Measurements from ENCODE around the gene SATB2.

Gene SATB2

DNA sequence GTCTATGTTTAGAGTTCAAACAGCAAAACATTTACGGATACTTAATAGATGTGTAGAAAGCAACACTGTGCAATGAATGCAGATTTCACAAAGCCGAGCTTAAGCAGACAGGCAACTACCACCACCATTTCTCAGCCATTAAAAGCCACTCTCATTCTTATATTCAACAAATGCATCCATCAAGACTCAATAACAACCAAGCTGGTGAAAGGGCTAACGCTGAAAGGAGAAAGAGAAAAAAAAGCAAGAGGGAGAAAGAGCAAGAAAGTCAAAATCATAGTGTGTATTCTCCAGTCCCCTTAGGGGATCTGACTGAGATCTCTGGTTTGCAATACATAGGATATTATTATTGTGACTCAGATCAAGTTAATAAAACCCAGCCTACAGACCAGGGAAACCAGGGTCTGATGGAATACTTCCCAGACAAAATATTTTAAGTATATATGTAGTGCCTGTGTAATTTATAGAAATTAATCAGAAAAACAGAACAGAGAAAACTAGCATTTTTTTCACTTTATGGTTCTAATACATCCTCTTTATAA, 14.1 kb downstream of the SATB2 start:
- Histone ChIP-seq H3K9me3 (ENCODE audit: control insufficient read depth in 1 of 2, low read length in 2 of 2) (no peaks in the 10 kb centered on the region), H3K27ac (ENCODE audit: low read length) (no peak overlapping the region), H3K4me1 (ENCODE audit: control insufficient read depth in 1 of 2, insufficient read depth in 2 of 2, low read length in 2 of 2) (no peaks in the 10 kb centered on the region), H3K36me3 (ENCODE audit: control insufficient read depth in 1 of 2, insufficient read depth in 2 of 2, low read length in 2 of 2) (no peaks in the 10 kb centered on the region), H3K4me3 (ENCODE audit: low read depth in 1 of 2, low read length in 2 of 2) (no peak overlapping the region), H3K27me3 (ENCODE audit: low read depth, low read length) (no peaks in the 10 kb centered on the region)

DNA sequence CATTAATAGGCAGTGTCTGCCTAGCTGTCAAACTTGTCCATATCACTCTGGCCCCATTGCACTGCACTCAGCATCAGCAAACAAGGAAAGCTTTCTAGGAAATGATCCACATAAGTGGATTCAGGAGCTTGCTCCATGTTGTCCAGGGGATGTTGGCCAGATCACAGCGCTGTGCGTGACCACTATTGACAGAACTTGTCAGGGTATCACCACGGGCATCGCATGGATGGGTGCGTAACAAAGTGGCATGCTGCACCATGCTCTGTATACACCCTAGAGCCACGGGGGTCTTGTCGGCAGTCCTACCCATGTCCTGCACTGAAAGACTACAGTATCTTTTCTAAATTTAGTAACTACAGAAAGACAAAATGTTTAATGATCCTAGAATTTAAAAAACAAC, 15.6 kb downstream of the SATB2 start:
- H3K9me3 ChIP-seq (ENCODE audit: control insufficient read depth in 1 of 2, low read length in 2 of 2), result no peaks in the 10 kb centered on the region
- no peaks in the 10 kb centered on the region for H3K4me1 ChIP-seq (ENCODE audit: control insufficient read depth in 1 of 2, insufficient read depth in 2 of 2, low read length in 2 of 2)
- H3K27me3 ChIP-seq (ENCODE audit: low read depth, low read length), result no peaks in the 10 kb centered on the region
- H3K4me3 ChIP-seq (ENCODE audit: low read depth in 1 of 2, low read length in 2 of 2), result no peak overlapping the region
- H3K27ac ChIP-seq (ENCODE audit: low read length), result no peak overlapping the region
- no peaks in the 10 kb centered on the region for H3K36me3 ChIP-seq (ENCODE audit: control insufficient read depth in 1 of 2, insufficient read depth in 2 of 2, low read length in 2 of 2)

DNA sequence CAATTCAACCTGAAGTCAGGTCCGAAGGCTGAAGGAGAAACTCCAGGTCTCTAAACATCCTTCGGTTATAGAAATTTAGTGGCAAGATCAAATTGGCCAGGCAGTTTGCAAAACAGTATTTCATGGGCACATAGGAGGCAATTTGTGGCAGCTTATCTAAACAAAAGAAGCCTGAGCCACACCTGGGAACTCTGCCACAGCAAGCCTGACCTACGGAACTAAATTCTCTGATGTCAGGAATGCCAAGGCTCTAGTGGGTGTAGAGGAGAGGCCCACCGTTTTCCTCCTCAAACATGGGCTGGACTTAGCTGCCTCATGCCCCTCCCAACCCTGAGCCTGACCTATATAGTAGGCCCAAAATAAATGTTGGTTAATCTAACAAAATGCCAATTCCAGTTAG, 16.0 kb downstream of the SATB2 start:
- Histone ChIP-seq H3K9me3 (ENCODE audit: control insufficient read depth in 1 of 2, low read length in 2 of 2) (no peaks in the 10 kb centered on the region), H3K27ac (ENCODE audit: low read length) (no peak overlapping the region), H3K4me3 (ENCODE audit: low read depth in 1 of 2, low read length in 2 of 2) (no peak overlapping the region), H3K4me1 (ENCODE audit: control insufficient read depth in 1 of 2, insufficient read depth in 2 of 2, low read length in 2 of 2) (no peaks in the 10 kb centered on the region), H3K36me3 (ENCODE audit: control insufficient read depth in 1 of 2, insufficient read depth in 2 of 2, low read length in 2 of 2) (no peaks in the 10 kb centered on the region), H3K27me3 (ENCODE audit: low read depth, low read length) (no peaks in the 10 kb centered on the region)

- H3K9me3 ChIP-seq (ENCODE audit: control insufficient read depth in 1 of 2, low read length in 2 of 2), result no peaks in the 10 kb centered on the region
- H3K27ac ChIP-seq (ENCODE audit: low read length), result no peak overlapping the region
- no peaks in the 10 kb centered on the region for H3K4me1 ChIP-seq (ENCODE audit: control insufficient read depth in 1 of 2, insufficient read depth in 2 of 2, low read length in 2 of 2)
- no peaks in the 10 kb centered on the region for H3K27me3 ChIP-seq (ENCODE audit: low read depth, low read length)
- no peak overlapping the region for H3K4me3 ChIP-seq (ENCODE audit: low read depth in 1 of 2, low read length in 2 of 2)
- H3K36me3 ChIP-seq (ENCODE audit: control insufficient read depth in 1 of 2, insufficient read depth in 2 of 2, low read length in 2 of 2), result no peaks in the 10 kb centered on the region
Measured at GRCh38 chr2:199440118-199440517, 17.6 kb downstream of the SATB2 start.

DNA sequence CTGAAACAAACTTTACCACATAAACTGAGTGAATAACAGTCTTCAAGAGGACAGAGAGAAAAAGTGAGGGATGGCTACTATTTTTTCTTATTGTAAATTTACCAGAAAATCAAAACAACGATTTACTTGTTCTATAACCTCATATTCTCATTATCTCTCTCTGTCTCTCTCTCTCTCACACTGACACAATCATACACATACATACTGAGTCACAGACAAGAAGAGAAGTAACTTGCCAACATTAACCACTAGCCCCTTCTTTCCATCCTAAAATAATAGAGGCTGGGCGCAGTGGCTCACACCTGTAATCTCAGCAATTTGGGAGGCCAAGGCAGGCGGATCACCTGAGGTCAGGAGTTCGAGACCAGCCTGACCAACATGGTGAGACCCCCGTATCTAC, 18.2 kb downstream of the SATB2 start:
- no peaks in the 10 kb centered on the region for H3K27me3 ChIP-seq (ENCODE audit: low read depth, low read length)
- H3K4me3 ChIP-seq (ENCODE audit: low read depth in 1 of 2, low read length in 2 of 2), result no peak overlapping the region
- H3K27ac ChIP-seq (ENCODE audit: low read length), result no peak overlapping the region
- no peaks in the 10 kb centered on the region for H3K4me1 ChIP-seq (ENCODE audit: control insufficient read depth in 1 of 2, insufficient read depth in 2 of 2, low read length in 2 of 2)
- no peaks in the 10 kb centered on the region for H3K36me3 ChIP-seq (ENCODE audit: control insufficient read depth in 1 of 2, insufficient read depth in 2 of 2, low read length in 2 of 2)
- H3K9me3 ChIP-seq (ENCODE audit: control insufficient read depth in 1 of 2, low read length in 2 of 2), result no peaks in the 10 kb centered on the region

DNA sequence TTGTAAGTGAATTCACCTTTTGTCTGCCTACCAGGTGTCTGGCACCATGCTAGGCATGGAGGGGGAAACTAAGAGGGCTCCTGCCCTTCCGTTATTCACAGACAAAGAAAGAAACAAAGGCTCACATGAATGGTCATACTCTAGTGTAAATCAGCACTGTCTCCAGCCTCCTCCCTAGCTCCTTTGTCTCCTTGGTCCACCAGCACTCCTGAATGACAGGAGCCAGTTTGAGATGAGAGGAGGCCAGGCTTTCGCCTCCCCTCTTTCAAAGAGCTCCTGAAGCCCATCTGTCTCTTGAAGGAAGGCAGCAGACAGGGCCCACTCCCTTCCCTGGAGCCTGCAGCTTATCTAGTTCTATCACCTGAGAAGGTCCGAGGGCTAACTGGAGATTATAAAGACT, 18.7 kb downstream of the SATB2 start:
- no peaks in the 10 kb centered on the region for H3K36me3 ChIP-seq (ENCODE audit: control insufficient read depth in 1 of 2, insufficient read depth in 2 of 2, low read length in 2 of 2)
- H3K4me3 ChIP-seq (ENCODE audit: low read depth in 1 of 2, low read length in 2 of 2), result no peak overlapping the region
- H3K4me1 ChIP-seq (ENCODE audit: control insufficient read depth in 1 of 2, insufficient read depth in 2 of 2, low read length in 2 of 2), result no peaks in the 10 kb centered on the region
- no peaks in the 10 kb centered on the region for H3K27me3 ChIP-seq (ENCODE audit: low read depth, low read length)
- H3K9me3 ChIP-seq (ENCODE audit: control insufficient read depth in 1 of 2, low read length in 2 of 2), result no peaks in the 10 kb centered on the region
- H3K27ac ChIP-seq (ENCODE audit: low read length), result no peak overlapping the region

DNA sequence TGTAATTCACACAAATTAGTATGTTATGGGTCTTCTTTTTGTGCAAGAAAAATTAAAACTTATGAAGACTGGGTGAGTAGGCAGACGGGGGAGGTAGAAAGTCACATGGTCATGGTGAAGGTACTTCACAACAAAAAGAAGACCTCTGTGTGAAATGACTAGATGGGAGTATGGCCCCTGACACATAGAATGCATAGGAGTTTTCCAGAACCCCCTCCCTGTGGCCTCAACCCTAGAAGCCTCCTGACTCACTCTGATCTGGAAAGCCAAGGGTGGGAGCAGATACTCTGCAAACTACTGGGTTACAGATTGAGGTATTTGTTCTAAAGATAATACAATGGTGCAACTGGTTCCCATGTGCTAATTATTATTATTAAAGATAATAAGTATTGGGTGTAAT, 23.2 kb downstream of the SATB2 start:
- Histone ChIP-seq H3K27me3 (ENCODE audit: low read depth, low read length) (no peaks in the 10 kb centered on the region), H3K27ac (ENCODE audit: low read length) (no peak overlapping the region), H3K36me3 (ENCODE audit: control insufficient read depth in 1 of 2, insufficient read depth in 2 of 2, low read length in 2 of 2) (no peaks in the 10 kb centered on the region), H3K4me1 (ENCODE audit: control insufficient read depth in 1 of 2, insufficient read depth in 2 of 2, low read length in 2 of 2) (no peaks in the 10 kb centered on the region), H3K9me3 (ENCODE audit: control insufficient read depth in 1 of 2, low read length in 2 of 2) (no peaks in the 10 kb centered on the region), H3K4me3 (ENCODE audit: low read depth in 1 of 2, low read length in 2 of 2) (no peak overlapping the region)

DNA sequence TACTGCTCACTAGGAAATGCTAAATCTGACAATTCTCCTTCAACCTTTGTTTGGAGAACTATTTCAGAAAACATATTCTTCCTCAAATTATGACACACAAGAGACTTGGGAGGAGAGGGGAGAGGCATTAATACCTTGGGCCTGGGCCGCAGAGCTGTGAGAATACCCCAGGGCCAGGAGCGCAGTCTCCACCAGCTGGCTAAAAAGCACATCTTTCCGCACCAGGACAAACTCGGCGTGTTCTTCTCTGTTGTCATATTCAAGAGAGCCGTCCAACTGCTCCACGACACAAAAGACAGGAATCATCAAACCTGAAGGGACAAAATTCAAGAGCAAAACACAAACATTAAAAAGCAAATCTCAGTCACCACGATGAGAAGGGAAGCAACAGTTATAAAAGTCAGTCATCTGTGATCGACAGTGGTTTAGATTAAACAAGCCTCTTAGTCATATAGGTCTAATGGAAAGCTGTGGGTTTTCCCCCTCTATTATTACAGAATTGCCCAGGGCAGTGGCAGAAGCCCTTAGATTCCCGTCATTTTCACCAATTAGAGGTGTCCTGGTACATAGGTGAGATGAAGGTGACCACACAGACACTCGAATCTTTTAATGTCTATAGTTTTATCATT, 24.4 kb downstream of the SATB2 start:
- Histone ChIP-seq H3K27me3 (ENCODE audit: low read depth, low read length) (no peaks in the 10 kb centered on the region), H3K36me3 (ENCODE audit: control insufficient read depth in 1 of 2, insufficient read depth in 2 of 2, low read length in 2 of 2) (no peaks in the 10 kb centered on the region)

GRCh38 chr2:199431746-199432213, 26.0 kb downstream of the SATB2 start:
- H3K27ac ChIP-seq (ENCODE audit: low read length), result no peak overlapping the region
- no peaks in the 10 kb centered on the region for H3K4me1 ChIP-seq (ENCODE audit: control insufficient read depth in 1 of 2, insufficient read depth in 2 of 2, low read length in 2 of 2)
- no peaks in the 10 kb centered on the region for H3K9me3 ChIP-seq (ENCODE audit: control insufficient read depth in 1 of 2, low read length in 2 of 2)
- H3K36me3 ChIP-seq (ENCODE audit: control insufficient read depth in 1 of 2, insufficient read depth in 2 of 2, low read length in 2 of 2), result no peaks in the 10 kb centered on the region
- no peak overlapping the region for H3K4me3 ChIP-seq (ENCODE audit: low read depth in 1 of 2, low read length in 2 of 2)
- no peaks in the 10 kb centered on the region for H3K27me3 ChIP-seq (ENCODE audit: low read depth, low read length)

More for the DNA sequence above, 24.4 kb downstream of the SATB2 start:
- Histone ChIP-seq H3K9me3 (ENCODE audit: control insufficient read depth in 1 of 2, low read length in 2 of 2) (no peaks in the 10 kb centered on the region), H3K4me3 (ENCODE audit: low read depth in 1 of 2, low read length in 2 of 2) (no peak overlapping the region), H3K27ac (ENCODE audit: low read length) (no peak overlapping the region), H3K4me1 (ENCODE audit: control insufficient read depth in 1 of 2, insufficient read depth in 2 of 2, low read length in 2 of 2) (no peaks in the 10 kb centered on the region)

- no peak overlapping the region for H3K4me3 ChIP-seq (ENCODE audit: low read depth in 1 of 2, low read length in 2 of 2)
- no peak overlapping the region for H3K27ac ChIP-seq (ENCODE audit: low read length)
- no peaks in the 10 kb centered on the region for H3K36me3 ChIP-seq (ENCODE audit: control insufficient read depth in 1 of 2, insufficient read depth in 2 of 2, low read length in 2 of 2)
- no peaks in the 10 kb centered on the region for H3K27me3 ChIP-seq (ENCODE audit: low read depth, low read length)
- H3K9me3 ChIP-seq (ENCODE audit: control insufficient read depth in 1 of 2, low read length in 2 of 2), result no peaks in the 10 kb centered on the region
- no peaks in the 10 kb centered on the region for H3K4me1 ChIP-seq (ENCODE audit: control insufficient read depth in 1 of 2, insufficient read depth in 2 of 2, low read length in 2 of 2)
Measured at GRCh38 chr2:199430214-199430613, 27.5 kb downstream of the SATB2 start.

DNA sequence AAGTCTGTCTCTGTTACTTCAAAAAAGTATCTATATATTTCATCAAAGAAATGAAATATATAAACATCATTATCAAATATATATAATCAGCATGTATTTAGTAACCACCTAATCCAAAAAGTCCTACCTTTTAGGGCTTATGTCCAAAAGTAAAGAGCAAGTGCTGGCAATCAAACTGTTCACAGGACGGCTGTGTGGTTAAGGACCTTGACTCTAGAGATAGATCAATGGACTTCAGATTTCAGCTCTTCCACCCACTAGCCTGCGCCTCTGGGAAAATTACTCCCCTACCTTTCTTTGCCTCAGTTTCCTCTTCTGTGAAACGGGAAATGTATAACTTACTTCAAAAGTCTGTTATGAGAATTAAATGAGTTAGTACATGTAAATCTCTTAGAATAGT, 29.4 kb downstream of the SATB2 start:
- Histone ChIP-seq H3K36me3 (ENCODE audit: control insufficient read depth in 1 of 2, insufficient read depth in 2 of 2, low read length in 2 of 2) (no peaks in the 10 kb centered on the region), H3K27me3 (ENCODE audit: low read depth, low read length) (no peaks in the 10 kb centered on the region), H3K4me3 (ENCODE audit: low read depth in 1 of 2, low read length in 2 of 2) (no peak overlapping the region), H3K9me3 (ENCODE audit: control insufficient read depth in 1 of 2, low read length in 2 of 2) (no peaks in the 10 kb centered on the region), H3K27ac (ENCODE audit: low read length) (no peak overlapping the region), H3K4me1 (ENCODE audit: control insufficient read depth in 1 of 2, insufficient read depth in 2 of 2, low read length in 2 of 2) (no peaks in the 10 kb centered on the region)

DNA sequence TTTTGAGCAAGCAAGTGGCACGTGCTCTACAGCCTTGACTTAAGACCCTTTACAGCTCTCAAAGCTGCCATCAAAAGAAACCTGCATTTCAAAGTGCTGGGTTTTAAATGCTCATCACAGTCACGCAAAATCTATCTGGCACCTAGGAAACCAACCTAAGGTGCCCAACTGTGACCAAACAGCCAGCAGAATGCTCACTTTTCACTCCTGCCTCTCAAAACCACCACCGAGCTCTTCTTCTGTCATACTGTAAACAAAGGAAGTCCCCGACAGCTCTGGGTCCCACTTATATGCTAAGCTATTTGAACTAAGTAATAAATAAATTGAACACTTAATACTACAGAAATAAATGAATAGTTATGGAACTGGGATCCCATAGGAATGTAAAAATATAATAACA, 33.6 kb downstream of the SATB2 start:
- Histone ChIP-seq H3K9me3 (ENCODE audit: control insufficient read depth in 1 of 2, low read length in 2 of 2) (no peaks in the 10 kb centered on the region), H3K4me3 (ENCODE audit: low read depth in 1 of 2, low read length in 2 of 2) (no peak overlapping the region), H3K4me1 (ENCODE audit: control insufficient read depth in 1 of 2, insufficient read depth in 2 of 2, low read length in 2 of 2) (no peaks in the 10 kb centered on the region), H3K27ac (ENCODE audit: low read length) (no peak overlapping the region), H3K36me3 (ENCODE audit: control insufficient read depth in 1 of 2, insufficient read depth in 2 of 2, low read length in 2 of 2) (no peaks in the 10 kb centered on the region), H3K27me3 (ENCODE audit: low read depth, low read length) (no peaks in the 10 kb centered on the region)

Data from muscle layer of duodenum (tissue), 2 donors.